Kasumi-1 (cell line): ENCODE data around the gene RASSF7.

Experiments
- DNase-seq, 2 experiments: peaks; one replicate each; lab custom pipeline; 2025; lab: John Stamatoyannopoulos, UW

The RASSF7 gene

DNA sequence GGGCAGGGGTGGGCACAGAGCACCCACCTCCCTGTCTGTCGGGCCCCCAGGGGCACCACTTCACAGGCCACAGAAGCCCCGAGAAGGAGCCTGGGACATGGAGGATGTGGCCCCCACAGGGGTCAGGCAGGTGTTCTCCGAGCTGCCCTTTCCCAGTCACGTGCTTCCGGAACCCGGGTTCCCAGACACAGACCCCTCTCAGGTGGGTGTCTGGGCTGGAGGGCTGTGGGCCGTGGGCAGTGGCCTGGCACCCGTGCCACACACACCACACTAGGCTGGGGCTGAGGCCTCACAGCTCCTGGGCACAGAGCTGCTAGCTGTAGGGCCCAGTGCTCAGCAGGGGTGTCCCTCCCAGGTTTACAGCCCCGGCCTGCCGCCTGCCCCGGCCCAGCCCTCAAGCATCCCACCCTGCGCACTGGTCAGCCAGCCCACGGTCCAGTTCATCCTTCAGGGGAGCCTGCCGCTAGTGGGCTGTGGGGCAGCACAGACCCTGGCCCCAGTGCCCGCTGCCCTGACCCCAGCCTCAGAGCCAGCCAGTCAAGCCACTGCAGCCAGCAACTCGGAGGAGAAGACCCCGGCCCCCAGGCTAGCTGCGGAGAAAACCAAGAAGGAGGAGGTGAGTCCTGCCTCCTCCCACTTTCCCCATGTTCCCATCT, 49.5 kb downstream of the RASSF7 start:
- DNase-seq, result no peak

- no peak for DNase-seq
These were observed 50.5 kb downstream of the RASSF7 start for GRCh38 chr11:611001-611996.

- DNase-seq, result peak; percentile 9 to 34
These were observed 51.6 kb downstream of the RASSF7 start for GRCh38 chr11:612201-612960.

- DNase-seq, result no peak
These were observed 52.2 kb downstream of the RASSF7 start for GRCh38 chr11:612961-613300.

DNA sequence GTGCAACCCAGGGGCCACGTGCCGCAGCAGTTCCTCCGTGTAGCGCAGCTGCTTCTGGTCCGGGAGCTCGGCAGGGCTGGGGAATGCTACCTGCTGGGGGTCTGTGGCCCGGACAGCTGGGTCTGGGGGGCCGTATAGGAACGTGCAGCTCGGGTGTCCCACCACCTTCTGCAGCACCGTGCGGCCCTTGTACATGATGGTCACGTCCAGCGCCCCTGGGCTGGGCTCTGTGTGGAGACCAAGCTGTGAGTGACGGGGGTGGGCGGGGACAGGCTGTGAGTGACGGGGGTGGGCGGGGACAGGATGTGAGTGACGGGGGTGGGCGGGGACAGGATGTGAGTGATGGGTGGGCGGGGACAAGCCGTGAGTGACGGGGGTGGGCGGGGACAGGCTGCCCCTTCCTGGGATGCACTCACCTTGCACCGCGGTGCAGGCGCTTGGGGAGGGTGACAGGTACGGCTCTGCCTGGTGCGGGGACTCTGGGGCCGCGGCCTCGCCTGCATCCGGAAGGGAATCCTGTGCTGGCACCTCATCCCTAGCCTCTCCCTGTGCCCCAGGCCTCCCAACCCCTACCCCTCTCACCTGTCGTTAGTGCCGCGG, 52.7 kb downstream of the RASSF7 start:
- peak; percentile 34 to 37 for DNase-seq
